ENCODE data around the gene OR5H2.

GRCh38 chr3:98291332-98291957 is 9.1 kb downstream of the OR5H2 start:
- TF ChIP-seq, protein P1, sequence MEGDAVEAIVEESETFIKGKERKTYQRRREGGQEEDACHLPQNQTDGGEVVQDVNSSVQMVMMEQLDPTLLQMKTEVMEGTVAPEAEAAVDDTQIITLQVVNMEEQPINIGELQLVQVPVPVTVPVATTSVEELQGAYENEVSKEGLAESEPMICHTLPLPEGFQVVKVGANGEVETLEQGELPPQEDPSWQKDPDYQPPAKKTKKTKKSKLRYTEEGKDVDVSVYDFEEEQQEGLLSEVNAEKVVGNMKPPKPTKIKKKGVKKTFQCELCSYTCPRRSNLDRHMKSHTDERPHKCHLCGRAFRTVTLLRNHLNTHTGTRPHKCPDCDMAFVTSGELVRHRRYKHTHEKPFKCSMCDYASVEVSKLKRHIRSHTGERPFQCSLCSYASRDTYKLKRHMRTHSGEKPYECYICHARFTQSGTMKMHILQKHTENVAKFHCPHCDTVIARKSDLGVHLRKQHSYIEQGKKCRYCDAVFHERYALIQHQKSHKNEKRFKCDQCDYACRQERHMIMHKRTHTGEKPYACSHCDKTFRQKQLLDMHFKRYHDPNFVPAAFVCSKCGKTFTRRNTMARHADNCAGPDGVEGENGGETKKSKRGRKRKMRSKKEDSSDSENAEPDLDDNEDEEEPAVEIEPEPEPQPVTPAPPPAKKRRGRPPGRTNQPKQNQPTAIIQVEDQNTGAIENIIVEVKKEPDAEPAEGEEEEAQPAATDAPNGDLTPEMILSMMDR (IDR thresholded peaks at IDR 0.05; ENCODE audit: poor library complexity): no peak
- no peak for TF ChIP-seq EZH2phosphoT487 (IDR thresholded peaks at IDR 0.05; ENCODE audit: low read depth, severe bottlenecking, unreplicated experiment)
